Lower leg skin (tissue), 3 donors: ENCODE results near the gene PLIN3.
"Not testable (repeated sequence)": the region's sequence is repeated elsewhere in the genome, so short reads cannot be mapped to it uniquely, and the experiment has no call there.

ENCODE experiments used
- POLR2A ChIP-seq, 2 donors: fragments of 450-650 bp; IDR thresholded peaks; one replicate each; pipeline ENCODE4 v1.6.1; 2016 to 2017; ENCODE audit warnings: antibody characterized with exemption in 2 of 2, mild to moderate bottlenecking in 1 of 2, moderate library complexity in 1 of 2
- TF ChIP-seq, protein P1 (sequence below), 3 donors: fragments of 450-650 bp; IDR thresholded peaks; one replicate each; pipeline ENCODE4 v1.5.1; 2016; ENCODE audit warnings: antibody characterized with exemption in 3 of 3, mild to moderate bottlenecking in 3 of 3, moderate library complexity in 2 of 3

DNA sequence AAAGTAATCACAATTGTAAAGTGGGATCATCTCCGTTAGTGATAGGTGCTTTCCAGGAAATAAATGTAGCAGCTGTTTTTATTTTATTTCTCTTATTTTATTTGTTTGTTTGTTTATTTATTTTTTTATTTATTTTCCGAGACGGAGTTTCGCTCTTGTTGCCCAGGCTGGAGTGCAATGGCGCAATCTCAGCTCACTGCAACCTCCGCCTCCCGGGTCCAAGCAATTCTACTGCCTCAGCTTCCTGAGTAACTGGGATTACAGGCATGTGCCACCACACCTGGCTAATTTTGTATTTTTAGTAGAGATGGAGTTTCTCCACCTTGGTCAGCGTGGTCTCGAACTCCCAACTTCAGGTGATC lies 35.5 kb downstream of the PLIN3 start:
- TF ChIP-seq, protein P1, sequence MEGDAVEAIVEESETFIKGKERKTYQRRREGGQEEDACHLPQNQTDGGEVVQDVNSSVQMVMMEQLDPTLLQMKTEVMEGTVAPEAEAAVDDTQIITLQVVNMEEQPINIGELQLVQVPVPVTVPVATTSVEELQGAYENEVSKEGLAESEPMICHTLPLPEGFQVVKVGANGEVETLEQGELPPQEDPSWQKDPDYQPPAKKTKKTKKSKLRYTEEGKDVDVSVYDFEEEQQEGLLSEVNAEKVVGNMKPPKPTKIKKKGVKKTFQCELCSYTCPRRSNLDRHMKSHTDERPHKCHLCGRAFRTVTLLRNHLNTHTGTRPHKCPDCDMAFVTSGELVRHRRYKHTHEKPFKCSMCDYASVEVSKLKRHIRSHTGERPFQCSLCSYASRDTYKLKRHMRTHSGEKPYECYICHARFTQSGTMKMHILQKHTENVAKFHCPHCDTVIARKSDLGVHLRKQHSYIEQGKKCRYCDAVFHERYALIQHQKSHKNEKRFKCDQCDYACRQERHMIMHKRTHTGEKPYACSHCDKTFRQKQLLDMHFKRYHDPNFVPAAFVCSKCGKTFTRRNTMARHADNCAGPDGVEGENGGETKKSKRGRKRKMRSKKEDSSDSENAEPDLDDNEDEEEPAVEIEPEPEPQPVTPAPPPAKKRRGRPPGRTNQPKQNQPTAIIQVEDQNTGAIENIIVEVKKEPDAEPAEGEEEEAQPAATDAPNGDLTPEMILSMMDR (IDR thresholded peaks at IDR 0.05), result not testable (repeated sequence)
- TF ChIP-seq POLR2A (IDR thresholded peaks at IDR 0.05), result not testable (repeated sequence)
